ENCODE data around the gene PLD5. TPM values are rescaled to one million over a fixed set of nuclear protein-coding genes. Genes with fewer than 3 reads are reported as not detected.
"Not testable (repeated sequence)": the region's sequence is repeated elsewhere in the genome, so short reads cannot be mapped to it uniquely, and the experiment has no call there.

The PLD5 gene
- total RNA-seq, 1 donor from 2014 or later, result 0.29 TPM

GRCh38 chr1:242178924-242179708 is 345.4 kb downstream of the PLD5 start:
- DNase-seq (ENCODE audit: low read depth), result no peak

GRCh38 chr1:242178436-242178835 is 346.1 kb downstream of the PLD5 start:
- no peak for DNase-seq (ENCODE audit: low read depth)

- DNase-seq (ENCODE audit: low read depth), result no peak
These were observed 362.4 kb downstream of the PLD5 start for GRCh38 chr1:242162140-242162539.

- DNase-seq (ENCODE audit: low read depth), result peak; percentile 30
These were observed 377.2 kb downstream of the PLD5 start for GRCh38 chr1:242147096-242147976.

GRCh38 chr1:242146652-242147051 is 377.8 kb downstream of the PLD5 start:
- DNase-seq (ENCODE audit: low read depth), result peak; percentile 6

GRCh38 chr1:242140836-242141235 is 383.7 kb downstream of the PLD5 start:
- DNase-seq (ENCODE audit: low read depth), result peak; percentile 72

- no peak for DNase-seq (ENCODE audit: low read depth)
These were observed 384.5 kb downstream of the PLD5 start for GRCh38 chr1:242139986-242140385.

GRCh38 chr1:242139442-242139841 is 385.1 kb downstream of the PLD5 start:
- no peak for DNase-seq (ENCODE audit: low read depth)

- DNase-seq (ENCODE audit: low read depth), result no peak
These were observed 390.7 kb downstream of the PLD5 start for GRCh38 chr1:242133796-242134195.

GRCh38 chr1:242133351-242133750 is 391.1 kb downstream of the PLD5 start:
- no peak for DNase-seq (ENCODE audit: low read depth)

GRCh38 chr1:242132121-242132817 is 392.2 kb downstream of the PLD5 start:
- no peak for DNase-seq (ENCODE audit: low read depth)

- DNase-seq (ENCODE audit: low read depth), result peak; percentile 18
These were observed 395.5 kb downstream of the PLD5 start for GRCh38 chr1:242128951-242129502.

GRCh38 chr1:242120432-242120831 is 404.1 kb downstream of the PLD5 start:
- no peak for DNase-seq (ENCODE audit: low read depth)

- DNase-seq (ENCODE audit: low read depth), result no peak
These were observed 423.6 kb downstream of the PLD5 start for GRCh38 chr1:242100921-242101320.

- not testable (repeated sequence) for DNase-seq (ENCODE audit: low read depth)
These were observed 427.2 kb downstream of the PLD5 start for GRCh38 chr1:242097283-242097682.

GRCh38 chr1:242093116-242093515 is 431.4 kb downstream of the PLD5 start:
- DNase-seq (ENCODE audit: low read depth), result no peak

- DNase-seq (ENCODE audit: low read depth), result no peak
These were observed 434.6 kb downstream of the PLD5 start for GRCh38 chr1:242089911-242090310.

GRCh38 chr1:242088875-242089274 is 435.6 kb downstream of the PLD5 start:
- DNase-seq (ENCODE audit: low read depth), result no peak

GRCh38 chr1:242086706-242087105 is 437.8 kb downstream of the PLD5 start:
- no peak for DNase-seq (ENCODE audit: low read depth)

- DNase-seq (ENCODE audit: low read depth), result no peak
These were observed 438.4 kb downstream of the PLD5 start for GRCh38 chr1:242086093-242086492.

GRCh38 chr1:242083742-242084141 is 440.8 kb downstream of the PLD5 start:
- no peak for DNase-seq (ENCODE audit: low read depth)
